ENCODE results near the gene CHST9.

CHST9 gene

DNA sequence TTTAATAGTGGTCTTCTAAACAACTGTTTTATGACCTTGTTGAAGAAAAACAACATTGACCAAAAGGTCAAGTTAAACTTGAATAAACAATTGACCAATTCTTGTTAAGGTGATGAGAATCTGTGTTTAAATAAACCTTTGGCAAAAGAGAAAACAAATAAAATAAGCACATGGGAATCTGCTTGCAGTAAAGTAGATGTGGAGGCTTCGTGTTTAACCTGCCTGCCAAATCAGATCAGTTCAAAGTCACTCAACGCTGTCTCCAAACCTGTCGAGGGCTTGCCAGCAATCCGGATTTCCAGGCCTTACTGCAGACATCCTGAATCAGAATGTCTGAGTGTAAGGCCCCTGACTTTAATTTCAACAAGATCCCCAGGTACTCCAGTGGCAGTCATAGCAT lies 264.5 kb downstream of the CHST9 start:
- TF ChIP-seq EZH2phosphoT487 (IDR thresholded peaks at IDR 0.05; ENCODE audit: borderline replicate concordance, low read length) = no peak
- TF ChIP-seq, protein P1, sequence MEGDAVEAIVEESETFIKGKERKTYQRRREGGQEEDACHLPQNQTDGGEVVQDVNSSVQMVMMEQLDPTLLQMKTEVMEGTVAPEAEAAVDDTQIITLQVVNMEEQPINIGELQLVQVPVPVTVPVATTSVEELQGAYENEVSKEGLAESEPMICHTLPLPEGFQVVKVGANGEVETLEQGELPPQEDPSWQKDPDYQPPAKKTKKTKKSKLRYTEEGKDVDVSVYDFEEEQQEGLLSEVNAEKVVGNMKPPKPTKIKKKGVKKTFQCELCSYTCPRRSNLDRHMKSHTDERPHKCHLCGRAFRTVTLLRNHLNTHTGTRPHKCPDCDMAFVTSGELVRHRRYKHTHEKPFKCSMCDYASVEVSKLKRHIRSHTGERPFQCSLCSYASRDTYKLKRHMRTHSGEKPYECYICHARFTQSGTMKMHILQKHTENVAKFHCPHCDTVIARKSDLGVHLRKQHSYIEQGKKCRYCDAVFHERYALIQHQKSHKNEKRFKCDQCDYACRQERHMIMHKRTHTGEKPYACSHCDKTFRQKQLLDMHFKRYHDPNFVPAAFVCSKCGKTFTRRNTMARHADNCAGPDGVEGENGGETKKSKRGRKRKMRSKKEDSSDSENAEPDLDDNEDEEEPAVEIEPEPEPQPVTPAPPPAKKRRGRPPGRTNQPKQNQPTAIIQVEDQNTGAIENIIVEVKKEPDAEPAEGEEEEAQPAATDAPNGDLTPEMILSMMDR (IDR thresholded peaks at IDR 0.05; ENCODE audit: low read depth, low read length, poor library complexity, severe bottlenecking) = no peak
- no peaks in the 10 kb centered on the region for H3F3A ChIP-seq (ENCODE audit: control insufficient read depth, insufficient read depth)
- peaks cover 11% of the 10 kb centered on the region for H3K4me1 ChIP-seq (ENCODE audit: control insufficient read depth, low read length)
- no peak overlapping the region for H3K4me2 ChIP-seq (ENCODE audit: low read length)
- no peak overlapping the region for H3K27ac ChIP-seq (ENCODE audit: low read depth, low read length)
- H3K9me2 ChIP-seq (replicated peaks; ENCODE audit: control insufficient read depth, low read length) = no peaks in the 10 kb centered on the region
- no peaks in the 10 kb centered on the region for H3K27me3 ChIP-seq (ENCODE audit: control insufficient read depth, low read length)
- no peaks in the 10 kb centered on the region for H3K9me3 ChIP-seq (ENCODE audit: control insufficient read depth, insufficient read depth, low read length)
- H3K79me2 ChIP-seq (ENCODE audit: control insufficient read depth, low read length) = no peaks in the 10 kb centered on the region
- H3K36me3 ChIP-seq (ENCODE audit: control insufficient read depth, low read length) = no peaks in the 10 kb centered on the region
- H4K20me1 ChIP-seq (ENCODE audit: control insufficient read depth, insufficient read depth, low read depth, low read length) = no peaks in the 10 kb centered on the region
- H3K4me3 ChIP-seq (ENCODE audit: low read length) = no peak overlapping the region

DNA sequence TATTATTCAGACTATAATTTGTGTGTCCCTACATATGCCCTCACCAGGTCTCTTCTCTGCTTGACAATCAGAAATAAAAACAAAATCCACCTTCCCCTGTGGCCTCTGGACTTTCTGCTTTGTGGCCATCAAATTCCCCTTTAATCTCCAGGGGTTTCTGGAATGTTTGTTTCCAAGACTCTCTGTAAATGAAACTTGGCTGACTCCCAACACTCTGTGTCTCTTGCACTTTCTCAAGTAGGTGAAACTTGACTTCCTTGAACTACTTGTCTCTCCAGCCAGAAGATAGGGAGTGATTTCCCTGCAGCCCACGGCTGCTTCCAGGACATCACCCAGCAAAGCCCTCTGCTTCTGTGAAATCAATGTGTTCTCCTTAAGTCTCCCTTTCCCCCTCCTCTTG lies 265.5 kb downstream of the CHST9 start:
- H3F3A ChIP-seq (ENCODE audit: control insufficient read depth, insufficient read depth) = no peaks in the 10 kb centered on the region
- no peak overlapping the region for H3K4me3 ChIP-seq (ENCODE audit: low read length)
- H3K36me3 ChIP-seq (ENCODE audit: control insufficient read depth, low read length) = no peaks in the 10 kb centered on the region
- H3K9me3 ChIP-seq (ENCODE audit: control insufficient read depth, insufficient read depth, low read length) = no peaks in the 10 kb centered on the region
- H3K27me3 ChIP-seq (ENCODE audit: control insufficient read depth, low read length) = no peaks in the 10 kb centered on the region
- H3K9me2 ChIP-seq (replicated peaks; ENCODE audit: control insufficient read depth, low read length) = no peaks in the 10 kb centered on the region
- TF ChIP-seq EZH2phosphoT487 (IDR thresholded peaks at IDR 0.05; ENCODE audit: borderline replicate concordance, low read length) = no peak
- TF ChIP-seq, protein P1 (IDR thresholded peaks at IDR 0.05; ENCODE audit: low read depth, low read length, poor library complexity, severe bottlenecking) = no peak
- no peak overlapping the region for H3K4me2 ChIP-seq (ENCODE audit: low read length)
- peaks cover 11% of the 10 kb centered on the region for H3K4me1 ChIP-seq (ENCODE audit: control insufficient read depth, low read length)
- H4K20me1 ChIP-seq (ENCODE audit: control insufficient read depth, insufficient read depth, low read depth, low read length) = no peaks in the 10 kb centered on the region
- H3K79me2 ChIP-seq (ENCODE audit: control insufficient read depth, low read length) = no peaks in the 10 kb centered on the region
- H3K27ac ChIP-seq (ENCODE audit: low read depth, low read length) = no peak overlapping the region

DNA sequence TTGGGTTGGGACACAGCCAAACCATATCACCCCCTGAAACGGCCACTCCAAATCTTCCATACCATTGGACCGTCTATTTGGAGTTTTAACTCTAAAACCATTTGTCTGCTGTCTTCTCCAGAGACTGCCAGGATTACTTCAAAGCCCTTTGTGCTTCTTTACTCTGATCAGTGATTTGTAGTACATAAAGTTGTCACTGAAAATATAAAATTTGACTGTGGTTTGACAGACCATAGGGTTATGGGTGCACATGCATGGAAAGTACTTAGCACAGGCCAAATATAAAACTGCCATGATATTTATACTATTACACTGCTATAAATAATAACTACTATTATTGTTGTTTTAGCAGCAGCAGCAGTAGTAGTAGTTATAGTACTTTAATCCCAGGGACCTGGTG lies 265.9 kb downstream of the CHST9 start:
- Histone ChIP-seq H3K79me2 (ENCODE audit: control insufficient read depth, low read length) (no peaks in the 10 kb centered on the region), H3K9me2 (replicated peaks; ENCODE audit: control insufficient read depth, low read length) (no peaks in the 10 kb centered on the region), H3K27ac (ENCODE audit: low read depth, low read length) (no peak overlapping the region), H4K20me1 (ENCODE audit: control insufficient read depth, insufficient read depth, low read depth, low read length) (no peaks in the 10 kb centered on the region), H3K9me3 (ENCODE audit: control insufficient read depth, insufficient read depth, low read length) (no peaks in the 10 kb centered on the region), H3K4me2 (ENCODE audit: low read length) (no peak overlapping the region), H3K4me1 (ENCODE audit: control insufficient read depth, low read length) (peaks cover 11% of the 10 kb centered on the region), H3K36me3 (ENCODE audit: control insufficient read depth, low read length) (no peaks in the 10 kb centered on the region), H3K27me3 (ENCODE audit: control insufficient read depth, low read length) (no peaks in the 10 kb centered on the region), H3F3A (ENCODE audit: control insufficient read depth, insufficient read depth) (no peaks in the 10 kb centered on the region), H3K4me3 (ENCODE audit: low read length) (no peak overlapping the region)
- no peak for TF ChIP-seq EZH2phosphoT487 (IDR thresholded peaks at IDR 0.05; ENCODE audit: borderline replicate concordance, low read length)
- TF ChIP-seq, protein P1 (IDR thresholded peaks at IDR 0.05; ENCODE audit: low read depth, low read length, poor library complexity, severe bottlenecking) = no peak

DNA sequence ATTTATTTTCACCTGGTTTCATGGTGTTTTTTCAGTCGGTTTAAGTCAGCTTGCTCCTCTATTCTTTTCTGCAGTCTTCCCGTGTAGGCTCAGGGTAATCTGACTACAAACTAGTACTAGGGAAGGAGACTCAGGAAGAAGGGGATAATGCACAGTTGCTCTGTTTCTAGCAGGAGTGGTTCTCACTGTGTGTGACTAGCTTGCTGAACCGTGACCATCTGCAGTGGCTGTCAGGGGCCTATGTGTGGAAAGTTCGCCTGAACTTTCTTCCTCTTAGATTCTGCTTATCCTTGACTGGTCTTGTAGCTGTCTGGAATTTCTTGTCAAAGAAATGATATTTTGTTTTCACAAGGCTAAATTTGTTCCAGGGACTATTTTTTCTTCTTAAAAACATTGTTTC lies 273.3 kb downstream of the CHST9 start:
- H3K4me1 ChIP-seq (ENCODE audit: control insufficient read depth, low read length) = peaks cover 21% of the 10 kb centered on the region
- H3K79me2 ChIP-seq (ENCODE audit: control insufficient read depth, low read length) = no peaks in the 10 kb centered on the region
- no peaks in the 10 kb centered on the region for H3K9me2 ChIP-seq (replicated peaks; ENCODE audit: control insufficient read depth, low read length)
- no peaks in the 10 kb centered on the region for H3K27me3 ChIP-seq (ENCODE audit: control insufficient read depth, low read length)
- H4K20me1 ChIP-seq (ENCODE audit: control insufficient read depth, insufficient read depth, low read depth, low read length) = no peaks in the 10 kb centered on the region
- no peak overlapping the region for H3K27ac ChIP-seq (ENCODE audit: low read depth, low read length)
- TF ChIP-seq EZH2phosphoT487 (IDR thresholded peaks at IDR 0.05; ENCODE audit: borderline replicate concordance, low read length) = no peak
- TF ChIP-seq, protein P1 (IDR thresholded peaks at IDR 0.05; ENCODE audit: low read depth, low read length, poor library complexity, severe bottlenecking) = no peak
- H3F3A ChIP-seq (ENCODE audit: control insufficient read depth, insufficient read depth) = no peaks in the 10 kb centered on the region
- no peaks in the 10 kb centered on the region for H3K9me3 ChIP-seq (ENCODE audit: control insufficient read depth, insufficient read depth, low read length)
- H3K36me3 ChIP-seq (ENCODE audit: control insufficient read depth, low read length) = no peaks in the 10 kb centered on the region
- H3K4me2 ChIP-seq (ENCODE audit: low read length) = 0 out of 2 replicates have a peak overlapping the region, but pooled peaks have one; percentile 14
- no peak overlapping the region for H3K4me3 ChIP-seq (ENCODE audit: low read length)

Measured in DOHH2 (cell line).